GM21360 (cell line): ENCODE measurements around the gene SNAPC2.

Source experiments
- ATAC-seq: cut with Tn5 transposase; IDR thresholded peaks from one replicate; pipeline ENCODE4 v1.9.1; 2021; ENCODE audit warnings: mild to moderate bottlenecking, moderate library complexity; ENCODE audit not compliant: unreplicated experiment

The SNAPC2 gene

DNA sequence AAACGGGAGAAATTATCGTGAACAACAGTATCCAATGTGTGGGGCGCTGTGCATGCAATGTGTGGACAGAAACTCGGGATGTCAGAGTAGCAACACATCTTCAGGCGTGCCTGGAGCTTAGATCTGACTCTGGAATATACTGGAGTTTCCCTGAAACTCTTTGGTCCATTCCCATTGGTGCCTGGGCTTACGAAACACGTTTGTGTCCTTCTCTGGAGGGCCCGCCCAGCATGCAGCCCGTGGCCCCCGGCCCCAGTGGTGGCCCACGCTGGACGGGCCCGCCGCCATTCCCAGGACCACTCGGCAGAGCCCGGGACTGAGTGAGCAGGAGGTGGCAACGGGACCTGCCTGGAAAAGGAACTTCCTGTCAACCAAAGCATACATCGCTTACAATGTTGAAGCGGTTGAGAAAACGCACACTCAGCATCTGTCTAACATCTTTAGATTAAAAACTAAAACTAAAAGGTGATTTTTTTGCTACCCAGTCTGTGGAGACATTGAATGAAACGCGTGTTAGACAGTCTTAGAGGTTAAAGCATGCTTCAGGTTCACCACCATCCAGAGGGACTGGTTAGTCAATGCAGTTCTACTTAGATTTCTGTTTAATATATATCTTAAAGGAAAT is 42.6 kb downstream of the SNAPC2 start:
- no peak for ATAC-seq

DNA sequence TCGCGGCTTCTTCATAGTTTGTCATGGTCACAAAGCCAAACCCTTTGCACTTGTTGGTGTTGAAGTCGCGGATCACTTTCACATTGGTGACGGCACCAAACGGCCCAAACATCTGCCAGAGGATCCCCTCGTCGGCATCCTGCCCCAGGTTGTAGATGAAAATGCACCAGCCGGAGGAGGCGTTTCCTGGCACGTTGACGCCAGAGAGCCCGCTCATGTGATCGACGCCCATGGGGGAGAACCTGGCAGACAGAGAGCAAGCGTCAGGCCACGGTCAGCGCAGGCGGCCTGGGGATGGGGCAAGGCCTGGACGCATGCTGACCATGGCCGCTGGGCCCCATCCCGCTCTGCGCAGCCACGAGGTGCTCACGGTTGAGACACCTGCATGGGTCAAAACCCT is 43.4 kb downstream of the SNAPC2 start:
- no peak for ATAC-seq

DNA sequence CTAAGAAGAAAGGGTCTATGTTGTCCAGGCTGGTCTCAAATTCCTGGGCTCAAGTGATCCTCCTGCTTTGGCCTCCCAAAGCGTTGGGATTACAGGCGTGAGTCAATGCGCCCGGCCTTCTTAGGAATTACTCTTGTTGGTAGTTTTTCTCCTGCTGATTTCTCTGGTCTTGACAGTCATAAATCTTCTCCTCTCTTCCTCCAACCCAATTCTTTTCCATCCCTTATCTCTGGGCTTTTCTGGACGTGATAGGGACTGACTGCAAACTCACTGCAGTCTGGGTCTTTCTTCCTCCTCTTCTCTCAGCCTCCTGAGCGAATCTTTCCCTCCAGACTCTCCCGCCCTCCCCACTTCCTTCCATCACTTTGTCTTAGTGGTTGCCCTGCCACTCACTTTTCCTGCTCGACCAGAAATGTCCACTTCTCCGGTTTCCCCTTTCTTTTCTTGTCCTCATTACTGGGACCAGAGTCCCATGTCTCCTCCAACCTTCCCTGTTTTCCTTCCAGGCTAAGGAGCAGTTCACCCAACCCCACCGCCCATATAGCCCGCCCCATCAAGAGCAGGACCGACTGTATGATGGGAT is 45.2 kb downstream of the SNAPC2 start:
- ATAC-seq, result no peak

- ATAC-seq, result no peak
Measured at GRCh38 chr19:7965921-7966665, 46.0 kb downstream of the SNAPC2 start.

DNA sequence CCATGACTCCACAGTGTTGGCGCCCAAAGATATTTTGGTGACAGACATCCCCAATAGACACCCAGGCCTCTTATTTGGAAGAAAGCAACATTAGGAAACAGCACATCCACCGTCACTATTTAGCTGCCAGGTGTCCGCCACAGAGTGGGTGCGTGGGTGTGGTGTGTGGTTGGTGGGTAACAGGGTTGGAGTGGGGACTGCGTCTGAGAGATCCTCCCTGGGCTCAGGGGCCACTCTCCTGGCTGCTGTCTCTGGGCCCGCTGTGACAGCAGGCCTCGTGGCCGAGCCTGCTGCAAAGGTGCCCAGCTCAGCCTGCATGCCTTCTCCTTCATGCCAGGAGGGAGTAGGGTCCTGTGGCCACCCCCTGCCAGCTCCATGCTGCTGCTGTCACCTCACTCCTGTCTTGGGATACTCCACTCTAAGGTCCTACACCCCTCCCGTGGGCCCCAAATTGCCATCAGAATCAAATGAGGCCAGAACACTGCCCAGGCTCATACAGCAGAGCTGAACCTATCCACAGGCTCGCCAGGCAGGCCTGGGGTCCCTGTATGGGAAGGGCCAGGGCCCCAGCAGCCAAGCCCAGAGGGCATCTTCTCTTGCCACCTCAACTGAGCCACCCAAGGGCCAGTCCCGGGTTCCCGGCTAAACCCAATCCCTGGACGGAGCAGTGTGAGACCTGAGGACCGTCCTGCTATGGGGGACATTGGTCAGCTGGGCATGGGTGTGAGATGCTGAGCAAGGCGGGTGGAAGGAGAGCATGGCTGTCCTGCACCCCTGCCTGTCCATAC is 48.1 kb downstream of the SNAPC2 start:
- no peak for ATAC-seq

DNA sequence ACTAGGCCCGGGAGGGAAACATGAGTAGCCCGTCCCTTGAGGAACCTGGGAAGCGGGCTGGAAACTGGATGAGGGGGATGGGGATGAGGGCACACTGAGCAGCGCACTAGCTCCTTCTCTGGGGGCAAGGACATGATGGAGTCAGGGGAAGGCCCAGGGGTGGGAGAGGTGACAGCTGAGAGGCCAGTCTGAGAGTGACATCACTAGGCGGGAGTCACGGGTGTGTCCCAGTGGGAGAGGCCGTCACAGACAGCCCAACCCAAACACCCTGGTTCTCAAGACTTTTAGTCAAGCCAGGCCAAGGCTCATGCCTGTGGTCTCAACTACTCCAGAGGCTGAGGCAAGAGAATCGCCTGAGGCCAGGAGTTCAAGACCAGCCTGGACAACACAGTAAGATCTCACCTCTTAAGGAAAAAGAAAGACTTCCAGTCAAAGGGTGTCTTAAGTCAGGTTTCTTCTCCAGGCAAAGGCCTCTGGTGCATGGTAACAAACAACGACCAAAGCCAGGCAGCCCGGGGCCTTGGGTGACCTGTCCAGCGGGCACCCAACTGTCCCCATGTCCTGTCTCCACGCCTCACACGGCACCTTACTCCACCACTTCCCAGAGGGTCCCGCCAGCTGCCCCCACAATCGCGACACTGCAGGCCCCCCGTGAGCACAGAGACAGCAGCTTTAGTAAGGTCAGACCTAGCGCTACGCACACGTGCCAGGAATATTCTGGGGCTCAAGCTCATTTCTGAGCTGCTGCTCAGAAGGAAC is 48.8 kb downstream of the SNAPC2 start:
- ATAC-seq, result no peak

DNA sequence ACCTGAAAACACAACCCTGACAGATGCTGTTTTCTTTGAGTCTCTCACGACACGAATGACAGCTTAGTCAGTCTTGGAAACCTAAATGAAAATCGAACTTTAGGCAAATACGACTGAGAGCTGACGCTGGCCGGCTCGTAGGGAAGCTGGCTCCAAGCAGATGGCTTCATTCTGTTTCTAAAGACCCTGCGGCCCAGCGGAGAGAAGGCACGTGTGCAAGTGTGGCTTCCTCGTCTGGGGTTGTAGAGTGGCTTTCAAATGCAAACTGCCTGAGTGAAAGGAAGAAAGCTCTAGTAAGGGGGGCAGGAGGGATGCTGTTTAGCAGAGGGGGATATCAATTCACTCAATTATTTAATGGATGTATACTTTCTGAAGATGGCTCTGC is 49.4 kb downstream of the SNAPC2 start:
- ATAC-seq, result no peak

DNA sequence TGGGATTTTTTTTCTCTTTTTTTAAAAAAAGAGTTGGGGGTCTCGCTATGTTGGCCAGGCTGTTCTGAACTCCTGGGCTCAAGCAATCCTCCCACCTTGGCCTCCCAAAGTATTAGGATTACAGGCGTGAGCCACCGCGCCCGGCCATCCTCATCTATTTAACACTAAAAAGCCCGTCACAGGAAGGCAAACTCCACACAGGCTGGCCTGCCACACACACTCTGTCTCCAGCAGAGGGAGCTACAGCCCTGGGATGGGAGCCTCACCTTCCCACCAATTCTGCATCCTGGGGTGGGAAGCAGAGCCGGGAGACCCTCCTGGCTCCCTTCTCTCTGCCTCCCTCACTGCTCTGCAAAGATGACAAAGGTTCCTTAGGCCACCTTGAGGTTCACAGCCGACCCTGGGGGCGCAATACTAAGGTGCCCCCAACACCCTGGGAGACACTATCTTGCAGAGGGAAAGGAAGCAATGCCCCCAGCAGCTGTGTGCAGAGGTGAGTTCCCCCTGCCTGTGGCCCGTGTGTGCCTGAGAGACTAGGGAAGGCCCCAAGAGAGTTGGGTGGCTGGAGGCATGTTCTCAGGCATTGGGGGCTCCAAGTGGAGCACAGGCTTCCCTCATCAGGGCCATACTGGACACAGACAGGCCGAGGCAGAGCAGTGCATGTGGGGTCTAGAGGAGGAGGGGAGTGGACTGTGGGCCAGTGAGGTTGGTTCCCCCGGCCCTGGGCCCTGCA is 50.7 kb downstream of the SNAPC2 start:
- no peak for ATAC-seq

- no peak for ATAC-seq
Measured at GRCh38 chr19:7971553-7972520, 51.7 kb downstream of the SNAPC2 start.
